ENCODE measurements around the gene TBC1D1. TPM values are rescaled to one million over a fixed set of nuclear protein-coding genes. Genes with fewer than 3 reads are reported as not detected.

Gene TBC1D1
- total RNA-seq, 1 donor from 2014 or later, result 92.7 TPM

- H3K27me3 Mint-ChIP-seq (ENCODE audit: low read depth), result peaks cover 6% of the 10 kb centered on the region
- H3K9me3 Mint-ChIP-seq (ENCODE audit: low read depth), result peaks cover 8% of the 10 kb centered on the region
- peak; percentile 38 for TF ChIP-seq CTCF (IDR thresholded peaks at IDR 0.05)
- H3K4me1 Mint-ChIP-seq (ENCODE audit: low read depth), result peaks cover 5% of the 10 kb centered on the region
- no peak for DNase-seq (ENCODE audit: low spot score)
- H3K27ac Mint-ChIP-seq (ENCODE audit: unreplicated experiment), result no peak overlapping the region
- H3K4me3 Mint-ChIP-seq (ENCODE audit: unreplicated experiment), result no peak overlapping the region
- peaks cover 3% of the 10 kb centered on the region for H3K36me3 Mint-ChIP-seq (ENCODE audit: low read depth)
These were observed 46.1 kb downstream of the TBC1D1 start for GRCh38 chr4:37936889-37937498.

GRCh38 chr4:37938208-37938607 is 47.3 kb downstream of the TBC1D1 start:
- Mint-ChIP-seq H3K4me1 (ENCODE audit: low read depth) (no peaks in the 10 kb centered on the region), H3K27me3 (ENCODE audit: low read depth) (peaks cover 7% of the 10 kb centered on the region), H3K27ac (ENCODE audit: unreplicated experiment) (no peak overlapping the region), H3K4me3 (ENCODE audit: unreplicated experiment) (no peak overlapping the region), H3K36me3 (ENCODE audit: low read depth) (peaks cover 4% of the 10 kb centered on the region), H3K9me3 (ENCODE audit: low read depth) (peaks cover 8% of the 10 kb centered on the region)
- no peak for DNase-seq (ENCODE audit: low spot score)
- no peak for TF ChIP-seq CTCF (IDR thresholded peaks at IDR 0.05)

- H3K27me3 Mint-ChIP-seq (ENCODE audit: low read depth), result peaks cover 8% of the 10 kb centered on the region
These were observed 55.8 kb downstream of the TBC1D1 start for GRCh38 chr4:37946503-37947179.

GRCh38 chr4:37948542-37948941 is 57.7 kb downstream of the TBC1D1 start:
- TF ChIP-seq CTCF (IDR thresholded peaks at IDR 0.05), result no peak
- no peak overlapping the region for H3K27ac Mint-ChIP-seq (ENCODE audit: unreplicated experiment)
- H3K27me3 Mint-ChIP-seq (ENCODE audit: low read depth), result peaks cover under 1% of the 10 kb centered on the region
- DNase-seq (ENCODE audit: low spot score), result no peak
- H3K9me3 Mint-ChIP-seq (ENCODE audit: low read depth), result no peaks in the 10 kb centered on the region
- peaks cover 2% of the 10 kb centered on the region for H3K36me3 Mint-ChIP-seq (ENCODE audit: low read depth)
- no peak overlapping the region for H3K4me3 Mint-ChIP-seq (ENCODE audit: unreplicated experiment)
- peaks cover 15% of the 10 kb centered on the region for H3K4me1 Mint-ChIP-seq (ENCODE audit: low read depth)

More at GRCh38 chr4:37946503-37947179, 55.8 kb downstream of the TBC1D1 start:
- Mint-ChIP-seq H3K4me3 (ENCODE audit: unreplicated experiment) (no peak overlapping the region), H3K9me3 (ENCODE audit: low read depth) (peaks cover 2% of the 10 kb centered on the region), H3K36me3 (ENCODE audit: low read depth) (peaks cover 1% of the 10 kb centered on the region), H3K27ac (ENCODE audit: unreplicated experiment) (no peak overlapping the region), H3K4me1 (ENCODE audit: low read depth) (peaks cover 13% of the 10 kb centered on the region)
- no peak for TF ChIP-seq CTCF (IDR thresholded peaks at IDR 0.05)
- no peak for DNase-seq (ENCODE audit: low spot score)

- peaks cover 2% of the 10 kb centered on the region for H3K36me3 Mint-ChIP-seq (ENCODE audit: low read depth)
- H3K4me1 Mint-ChIP-seq (ENCODE audit: low read depth), result peaks cover 21% of the 10 kb centered on the region
- H3K9me3 Mint-ChIP-seq (ENCODE audit: low read depth), result no peaks in the 10 kb centered on the region
- no peak overlapping the region for H3K4me3 Mint-ChIP-seq (ENCODE audit: unreplicated experiment)
- no peaks in the 10 kb centered on the region for H3K27me3 Mint-ChIP-seq (ENCODE audit: low read depth)
- DNase-seq (ENCODE audit: low spot score), result no peak
- TF ChIP-seq CTCF (IDR thresholded peaks at IDR 0.05), result no peak
- no peak overlapping the region for H3K27ac Mint-ChIP-seq (ENCODE audit: unreplicated experiment)
These were observed 58.9 kb downstream of the TBC1D1 start for GRCh38 chr4:37949636-37950426.
